ENCODE measurements around the gene STRA8. TPM values are rescaled to one million over a fixed set of nuclear protein-coding genes. Genes with fewer than 3 reads are reported as not detected.
"Not testable (repeated sequence)": the region's sequence is repeated elsewhere in the genome, so short reads cannot be mapped to it uniquely, and the experiment has no call there.

Gene STRA8
- total and polyA plus RNA-seq, 5 donors, result not detected

DNA sequence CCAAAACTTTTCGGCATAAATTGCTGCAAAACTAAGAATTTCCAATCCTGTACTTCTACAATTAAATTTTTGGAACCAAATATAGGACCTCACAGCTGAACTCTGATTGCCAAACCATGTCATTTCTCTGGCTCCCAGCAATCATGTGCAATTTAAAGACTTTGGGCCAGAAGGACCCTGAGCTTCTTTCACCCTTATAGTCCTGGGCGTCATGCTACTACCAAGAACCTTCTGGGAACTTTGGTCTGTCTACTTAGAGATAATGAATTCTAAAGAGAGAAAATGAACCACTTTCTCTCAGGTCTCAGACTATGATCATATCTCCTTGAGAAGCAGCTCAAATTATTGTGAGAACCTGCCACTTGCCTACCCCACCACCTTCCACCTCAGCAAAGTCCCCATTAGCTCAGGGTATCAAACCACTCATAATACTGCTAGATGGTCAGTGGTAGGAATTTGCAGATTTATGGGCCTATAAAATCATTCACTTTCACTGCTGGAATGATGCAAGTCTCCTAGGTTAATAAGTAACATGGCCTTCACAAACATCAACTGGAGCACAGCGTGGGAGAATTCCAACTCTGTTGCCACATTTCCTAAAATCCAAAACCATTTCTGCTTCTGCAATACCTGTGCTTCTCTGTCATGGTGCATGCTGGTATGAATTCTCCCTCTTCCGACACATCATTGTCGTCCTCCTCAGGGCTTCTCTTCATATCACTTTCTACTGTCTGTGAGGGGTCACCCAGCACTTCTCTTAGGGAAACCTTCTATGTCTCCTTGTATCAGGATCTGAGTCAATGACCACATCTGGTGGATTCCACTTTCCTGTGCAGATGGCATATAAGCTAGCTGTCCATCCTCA is 15.8 kb upstream of the STRA8 start:
- H3K4me1 ChIP-seq (ENCODE audit: control insufficient read depth, insufficient read depth, low read length), result no peaks in the 10 kb centered on the region
- H3K4me3 ChIP-seq (ENCODE audit: low read length), result no peak overlapping the region
- DNase-seq (no peak), ATAC-seq (no peak)
- H3K27ac ChIP-seq (ENCODE audit: low read length), result no peak overlapping the region
- 95% methylated on average over 5 of the region's 5 CpGs for WGBS
- H3K27me3 ChIP-seq (ENCODE audit: control insufficient read depth, insufficient read depth), result no peaks in the 10 kb centered on the region
- H3K9me3 ChIP-seq (ENCODE audit: control insufficient read depth, low read length), result no peaks in the 10 kb centered on the region
- intact Hi-C loops (cut with DNase I), result no loop called here

DNA sequence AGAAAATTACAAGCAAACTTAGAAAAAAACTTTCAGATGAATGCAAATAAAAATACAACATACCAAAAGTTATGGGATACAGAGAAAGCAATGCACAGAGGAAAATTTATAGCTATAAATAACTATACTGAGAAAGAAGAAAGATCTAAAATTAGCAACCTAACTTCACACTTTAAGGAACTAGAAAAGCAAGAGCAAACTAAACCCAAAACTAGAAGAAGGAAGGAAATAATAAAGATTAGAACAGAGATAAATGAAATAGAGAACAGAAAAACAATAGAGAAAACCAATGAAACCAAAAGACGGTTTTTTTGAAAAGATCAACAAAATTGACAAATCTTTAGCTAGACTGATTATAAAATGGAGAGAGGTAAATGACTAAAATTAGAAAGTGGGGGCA is 9.6 kb upstream of the STRA8 start:
- DNase-seq (no peak), ATAC-seq (no peak)
- no peaks in the 10 kb centered on the region for H3K27me3 ChIP-seq (ENCODE audit: control insufficient read depth, insufficient read depth)
- H3K9me3 ChIP-seq (ENCODE audit: control insufficient read depth, low read length), result no peaks in the 10 kb centered on the region
- H3K4me3 ChIP-seq (ENCODE audit: low read length), result no peak overlapping the region
- no peaks in the 10 kb centered on the region for H3K4me1 ChIP-seq (ENCODE audit: control insufficient read depth, insufficient read depth, low read length)
- 53% methylated on average over 1 of the region's 1 CpG for WGBS
- intact Hi-C loops (cut with DNase I), result no loop called here
- no peak overlapping the region for H3K27ac ChIP-seq (ENCODE audit: low read length)

DNA sequence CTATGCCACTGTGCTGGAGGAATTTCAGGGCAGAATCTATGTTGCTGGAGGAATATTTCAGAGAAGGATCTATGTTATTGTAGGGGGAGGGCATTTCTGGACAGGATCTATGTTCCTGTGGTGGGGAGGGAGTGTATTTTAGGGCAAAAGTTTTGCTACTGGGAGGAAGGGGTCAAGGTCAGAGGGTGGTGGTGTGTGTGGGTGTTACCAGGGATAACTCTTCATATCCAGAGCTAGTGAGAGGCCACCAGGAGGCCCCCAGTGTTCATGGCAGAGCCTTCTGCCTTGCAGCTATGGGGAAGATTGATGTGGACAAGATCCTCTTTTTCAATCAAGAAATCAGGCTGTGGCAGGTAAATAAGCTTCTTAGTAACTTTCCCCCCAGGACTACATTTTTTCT is 2.0 kb upstream of the STRA8 start:
- Histone ChIP-seq H3K4me1 (ENCODE audit: control insufficient read depth, insufficient read depth, low read length) (no peaks in the 10 kb centered on the region), H3K27me3 (ENCODE audit: control insufficient read depth, insufficient read depth) (no peaks in the 10 kb centered on the region), H3K27ac (ENCODE audit: low read length) (no peak overlapping the region), H3K4me3 (ENCODE audit: low read length) (no peak overlapping the region), H3K9me3 (ENCODE audit: control insufficient read depth, low read length) (no peaks in the 10 kb centered on the region)
- intact Hi-C loops (cut with DNase I), result no loop called here
- DNase-seq, result no peak
- ATAC-seq, result no peak

DNA sequence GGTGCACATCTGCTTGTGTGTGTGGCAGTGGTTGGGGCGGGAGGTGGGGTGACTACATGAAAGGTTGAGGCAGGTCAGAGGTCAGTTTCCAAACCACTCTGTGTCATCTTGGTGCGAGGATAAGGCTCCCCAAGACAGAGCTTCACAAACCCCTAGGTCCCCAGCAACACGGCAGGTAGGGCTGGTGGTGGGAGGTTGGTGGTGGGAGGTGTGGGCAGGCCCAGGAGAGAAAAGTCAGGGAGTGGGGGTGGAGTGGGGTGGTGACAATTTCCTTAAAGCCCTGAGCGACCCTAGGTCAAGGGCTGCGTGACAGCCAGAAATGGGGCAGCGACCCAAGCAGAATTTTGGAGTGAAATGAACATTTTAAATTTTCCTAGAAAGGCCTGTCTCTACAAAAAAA is 1.6 kb upstream of the STRA8 start:
- DNase-seq (no peak), ATAC-seq (no peak)
- H3K27ac ChIP-seq (ENCODE audit: low read length), result no peak overlapping the region
- 93% methylated on average over 6 of the region's 6 CpGs for WGBS
- intact Hi-C loops (cut with DNase I), result no loop called here
- H3K27me3 ChIP-seq (ENCODE audit: control insufficient read depth, insufficient read depth), result no peaks in the 10 kb centered on the region
- no peaks in the 10 kb centered on the region for H3K4me1 ChIP-seq (ENCODE audit: control insufficient read depth, insufficient read depth, low read length)
- no peaks in the 10 kb centered on the region for H3K9me3 ChIP-seq (ENCODE audit: control insufficient read depth, low read length)
- no peak overlapping the region for H3K4me3 ChIP-seq (ENCODE audit: low read length)

DNA sequence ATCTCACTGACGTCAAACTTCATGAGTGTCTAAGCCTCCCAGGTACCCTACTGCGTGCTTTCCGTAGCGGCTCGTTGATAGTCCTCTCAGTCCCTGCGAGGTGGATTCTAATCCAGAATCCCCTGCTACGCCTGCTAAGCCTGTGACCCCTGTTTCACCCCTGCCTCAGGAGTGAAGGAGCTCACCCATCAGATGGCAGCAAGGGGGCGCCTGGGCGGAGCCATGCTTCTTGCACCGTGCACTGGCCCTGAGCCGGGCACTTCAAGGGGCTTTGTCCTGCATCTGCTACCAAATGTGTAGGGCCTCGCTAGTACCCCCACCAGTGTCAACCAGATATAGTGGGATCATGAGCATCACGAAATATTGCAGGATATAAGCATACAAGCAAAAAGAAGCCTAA is 918 bp upstream of the STRA8 start:
- 88% methylated on average over 13 of the region's 13 CpGs for WGBS
- intact Hi-C loops (cut with DNase I), result no loop called here
- Histone ChIP-seq H3K4me3 (ENCODE audit: low read length) (no peak overlapping the region), H3K27ac (ENCODE audit: low read length) (no peak overlapping the region), H3K4me1 (ENCODE audit: control insufficient read depth, insufficient read depth, low read length) (no peaks in the 10 kb centered on the region), H3K27me3 (ENCODE audit: control insufficient read depth, insufficient read depth) (no peaks in the 10 kb centered on the region), H3K9me3 (ENCODE audit: control insufficient read depth, low read length) (no peaks in the 10 kb centered on the region)
- no peak for ATAC-seq
- DNase-seq, result peak in 1 of 3 donors; percentile 63

DNA sequence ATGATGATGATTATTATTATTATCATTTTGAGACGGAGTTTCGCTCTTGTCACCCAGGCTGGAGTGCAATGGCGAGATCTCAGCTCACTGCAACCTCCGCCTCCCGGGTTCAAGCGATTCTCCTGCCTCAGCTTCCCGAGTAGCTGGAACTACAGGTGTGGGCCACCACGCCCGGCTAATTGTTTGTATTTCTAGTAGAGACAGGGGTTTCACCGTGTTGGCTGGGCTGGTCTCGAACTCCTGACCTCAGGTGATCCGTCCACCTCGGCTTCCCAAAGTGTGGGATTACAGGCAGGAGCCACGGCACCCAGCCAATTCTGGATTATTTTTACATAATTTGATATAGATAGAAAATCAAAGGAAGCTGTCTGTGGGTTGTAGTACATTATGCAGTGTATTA is 457 bp downstream of the STRA8 start:
- H3K27me3 ChIP-seq (ENCODE audit: control insufficient read depth, insufficient read depth); H3K9me3 ChIP-seq (ENCODE audit: control insufficient read depth, low read length); intact Hi-C loops (cut with DNase I); H3K4me3 ChIP-seq (ENCODE audit: low read length); H3K4me1 ChIP-seq (ENCODE audit: control insufficient read depth, insufficient read depth, low read length); ATAC-seq; H3K27ac ChIP-seq (ENCODE audit: low read length); DNase-seq: not testable (repeated sequence)
- 94% methylated on average over 14 of the region's 14 CpGs for WGBS

DNA sequence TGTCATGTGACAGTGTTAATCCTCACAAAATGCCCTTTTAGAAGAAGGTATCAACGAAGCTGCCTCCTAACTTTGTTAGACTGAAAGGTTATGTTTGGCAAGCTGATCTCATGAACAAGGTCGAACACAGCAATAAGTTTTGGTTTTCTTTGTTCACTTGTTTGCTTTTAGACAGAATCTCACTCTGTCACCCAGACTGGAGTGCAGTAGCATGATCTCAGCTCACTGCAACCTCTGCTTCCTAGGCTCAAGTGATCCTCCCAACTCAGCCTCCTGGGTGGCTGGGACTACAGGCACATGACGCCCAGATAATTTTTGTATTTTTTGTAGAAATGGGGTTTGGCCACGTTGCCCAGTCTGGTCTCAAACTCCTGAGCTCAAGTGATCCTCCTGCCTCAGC is 1.1 kb downstream of the STRA8 start:
- no peak for ATAC-seq
- no peaks in the 10 kb centered on the region for H3K4me1 ChIP-seq (ENCODE audit: control insufficient read depth, insufficient read depth, low read length)
- WGBS, result 75% methylated on average over 4 of the region's 4 CpGs
- no peak overlapping the region for H3K4me3 ChIP-seq (ENCODE audit: low read length)
- H3K9me3 ChIP-seq (ENCODE audit: control insufficient read depth, low read length), result no peaks in the 10 kb centered on the region
- H3K27me3 ChIP-seq (ENCODE audit: control insufficient read depth, insufficient read depth), result no peaks in the 10 kb centered on the region
- no peak overlapping the region for H3K27ac ChIP-seq (ENCODE audit: low read length)
- DNase-seq, result no peak
- intact Hi-C loops (cut with DNase I), result no loop called here

DNA sequence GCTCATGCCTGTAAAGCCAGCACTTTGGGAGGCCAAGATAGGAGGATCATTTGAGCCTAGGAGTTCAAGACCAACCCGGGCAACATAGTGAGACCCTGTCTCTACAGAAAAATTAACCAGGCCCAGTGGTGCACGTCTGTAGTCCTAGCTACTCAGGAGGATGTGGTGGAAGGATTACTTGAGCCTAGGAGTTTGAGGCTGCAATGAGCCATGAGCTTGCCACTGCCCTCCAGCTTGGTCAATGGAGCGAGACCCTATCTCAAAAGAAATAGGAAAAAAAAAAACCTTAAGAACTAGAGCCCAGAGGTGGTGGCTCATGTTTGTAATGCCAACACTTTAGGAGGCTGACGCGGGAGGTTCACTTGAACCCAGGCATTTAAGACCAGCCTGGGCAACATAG is 2.2 kb downstream of the STRA8 start:
- DNase-seq, result no peak
- Histone ChIP-seq H3K27ac (ENCODE audit: low read length) (no peak overlapping the region), H3K27me3 (ENCODE audit: control insufficient read depth, insufficient read depth) (no peaks in the 10 kb centered on the region), H3K4me1 (ENCODE audit: control insufficient read depth, insufficient read depth, low read length) (no peaks in the 10 kb centered on the region), H3K4me3 (ENCODE audit: low read length) (no peak overlapping the region), H3K9me3 (ENCODE audit: control insufficient read depth, low read length) (no peaks in the 10 kb centered on the region)
- intact Hi-C loops (cut with DNase I), result no loop called here
- ATAC-seq, result no peak
- WGBS, result 95% methylated on average over 5 of the region's 5 CpGs

DNA sequence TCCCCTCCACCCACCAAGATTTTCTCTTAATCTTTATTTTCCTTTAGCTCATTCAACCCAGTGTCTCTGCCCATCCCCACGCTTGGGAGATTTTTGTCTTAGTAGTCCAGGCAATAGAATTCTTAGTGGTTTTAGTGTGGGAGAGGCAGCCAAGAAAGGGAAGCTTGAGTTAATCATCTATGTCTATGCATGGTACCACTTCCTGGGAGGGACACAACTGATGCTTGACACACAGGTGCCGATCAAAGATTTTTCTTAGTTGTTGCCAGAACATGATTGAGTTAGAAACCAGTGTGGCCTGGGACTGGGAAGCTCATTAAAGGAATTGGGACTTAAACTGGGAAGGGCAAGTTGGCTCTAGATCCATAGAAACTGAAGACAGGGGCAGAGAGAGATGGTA is 3.1 kb downstream of the STRA8 start:
- H3K4me3 ChIP-seq (ENCODE audit: low read length), result no peak overlapping the region
- no peaks in the 10 kb centered on the region for H3K27me3 ChIP-seq (ENCODE audit: control insufficient read depth, insufficient read depth)
- 79% methylated on average over 2 of the region's 2 CpGs for WGBS
- intact Hi-C loops (cut with DNase I), result no loop called here
- DNase-seq (no peak), ATAC-seq (no peak)
- H3K9me3 ChIP-seq (ENCODE audit: control insufficient read depth, low read length), result no peaks in the 10 kb centered on the region
- H3K4me1 ChIP-seq (ENCODE audit: control insufficient read depth, insufficient read depth, low read length), result no peaks in the 10 kb centered on the region
- H3K27ac ChIP-seq (ENCODE audit: low read length), result no peak overlapping the region

DNA sequence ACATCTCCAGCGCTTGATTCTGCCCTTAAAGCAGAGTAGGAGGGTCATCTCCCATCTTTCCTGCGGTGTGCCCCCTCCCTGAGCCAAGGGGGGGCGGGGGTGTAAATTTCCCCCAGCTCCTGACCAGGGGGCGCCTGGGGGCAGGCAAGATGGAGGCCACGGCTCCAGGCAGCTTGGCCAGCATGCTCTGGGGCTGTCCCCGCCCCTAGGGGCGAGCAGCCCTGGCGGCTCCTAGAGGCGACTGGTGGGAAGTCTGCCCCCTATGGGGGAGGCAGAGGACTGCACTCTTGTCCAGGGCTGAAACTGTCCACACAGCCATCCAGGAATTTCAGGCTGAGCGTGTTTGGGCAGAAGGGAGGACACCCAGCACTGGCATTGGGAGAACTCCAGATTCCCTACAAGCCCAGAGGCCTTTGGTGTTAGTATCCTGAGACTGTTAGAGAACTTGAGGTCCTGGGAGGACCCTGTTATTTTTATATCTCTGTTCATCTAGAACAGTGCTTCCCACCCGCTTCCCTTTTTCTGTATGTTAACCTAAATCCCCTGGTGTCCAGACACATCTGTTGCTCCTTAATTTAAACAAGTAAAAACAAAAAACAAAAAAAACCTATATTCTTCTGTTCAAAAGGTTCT is 4.6 kb downstream of the STRA8 start:
- intact Hi-C loops (cut with DNase I), result no loop called here
- no peaks in the 10 kb centered on the region for H3K27me3 ChIP-seq (ENCODE audit: control insufficient read depth, insufficient read depth)
- no peaks in the 10 kb centered on the region for H3K9me3 ChIP-seq (ENCODE audit: control insufficient read depth, low read length)
- H3K4me3 ChIP-seq (ENCODE audit: low read length), result no peak overlapping the region
- 88% methylated on average over 11 of the region's 11 CpGs for WGBS
- ATAC-seq (peak in 1 of 2 donors; percentile 18), DNase-seq (no peak)
- no peak overlapping the region for H3K27ac ChIP-seq (ENCODE audit: low read length)
- H3K4me1 ChIP-seq (ENCODE audit: control insufficient read depth, insufficient read depth, low read length), result no peaks in the 10 kb centered on the region

DNA sequence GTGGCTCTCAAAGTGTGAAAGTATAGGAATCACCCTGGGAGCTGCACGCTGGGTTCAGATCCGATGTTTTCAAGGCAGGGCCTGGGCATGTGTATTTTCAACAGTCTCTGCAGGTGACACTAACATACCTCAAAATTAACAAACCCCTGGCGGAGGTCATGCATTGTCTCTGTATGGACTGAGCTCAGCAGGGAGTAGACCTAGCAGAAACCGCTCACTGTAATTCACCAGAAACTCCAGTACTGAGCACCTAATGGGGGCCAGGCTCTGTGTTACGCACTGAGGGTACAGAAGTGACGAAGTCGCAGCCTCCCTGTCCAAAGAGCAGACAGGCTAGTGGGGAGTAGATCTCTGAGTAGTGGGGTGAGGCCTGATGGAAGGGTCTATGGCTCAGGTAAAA is 5.6 kb downstream of the STRA8 start:
- intact Hi-C loops (cut with DNase I), result no loop called here
- H3K27ac ChIP-seq (ENCODE audit: low read length), result no peak overlapping the region
- no peaks in the 10 kb centered on the region for H3K27me3 ChIP-seq (ENCODE audit: control insufficient read depth, insufficient read depth)
- no peak overlapping the region for H3K4me3 ChIP-seq (ENCODE audit: low read length)
- no peak for ATAC-seq
- DNase-seq, result no peak
- no peaks in the 10 kb centered on the region for H3K4me1 ChIP-seq (ENCODE audit: control insufficient read depth, insufficient read depth, low read length)
- no peaks in the 10 kb centered on the region for H3K9me3 ChIP-seq (ENCODE audit: control insufficient read depth, low read length)
- 88% methylated on average over 7 of the region's 7 CpGs for WGBS
